IPS-NIHi11 (cell line): ENCODE results near the gene GCNT2.
A peak's percentile ranks its signal among the peaks of the same experiment; 100 is the strongest.
"Not testable (repeated sequence)": the region's sequence is repeated elsewhere in the genome, so short reads cannot be mapped to it uniquely, and the experiment has no call there.

Source experiments
- DNase-seq: peaks from one replicate; pipeline ENCODE4 v3.0.0; 2012; ENCODE audit warnings: mixed read lengths, low spot score

GCNT2 gene

GRCh38 chr6:10580570-10580969 lies 59.4 kb downstream of the GCNT2 start:
- DNase-seq, result no peak

DNA sequence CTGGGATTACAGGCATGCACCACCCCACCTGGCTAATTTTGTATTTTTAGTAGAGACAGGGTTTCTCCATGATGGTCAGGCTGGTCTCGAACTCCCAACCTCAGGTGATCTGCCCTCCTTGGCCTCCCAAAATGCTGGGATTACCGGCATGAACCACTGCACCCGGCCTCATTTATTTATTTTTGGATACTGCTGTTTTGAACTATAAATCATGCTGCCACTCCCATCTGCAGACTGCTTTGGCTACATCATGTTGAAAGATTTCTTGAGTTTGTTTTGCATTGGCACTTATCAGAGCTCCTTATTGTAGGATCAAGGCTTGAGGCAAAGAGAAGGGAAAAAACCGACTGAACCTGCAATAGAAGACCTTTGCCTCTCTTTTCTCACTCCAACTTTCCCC lies 60.3 kb downstream of the GCNT2 start:
- DNase-seq, result not testable (repeated sequence)

DNA sequence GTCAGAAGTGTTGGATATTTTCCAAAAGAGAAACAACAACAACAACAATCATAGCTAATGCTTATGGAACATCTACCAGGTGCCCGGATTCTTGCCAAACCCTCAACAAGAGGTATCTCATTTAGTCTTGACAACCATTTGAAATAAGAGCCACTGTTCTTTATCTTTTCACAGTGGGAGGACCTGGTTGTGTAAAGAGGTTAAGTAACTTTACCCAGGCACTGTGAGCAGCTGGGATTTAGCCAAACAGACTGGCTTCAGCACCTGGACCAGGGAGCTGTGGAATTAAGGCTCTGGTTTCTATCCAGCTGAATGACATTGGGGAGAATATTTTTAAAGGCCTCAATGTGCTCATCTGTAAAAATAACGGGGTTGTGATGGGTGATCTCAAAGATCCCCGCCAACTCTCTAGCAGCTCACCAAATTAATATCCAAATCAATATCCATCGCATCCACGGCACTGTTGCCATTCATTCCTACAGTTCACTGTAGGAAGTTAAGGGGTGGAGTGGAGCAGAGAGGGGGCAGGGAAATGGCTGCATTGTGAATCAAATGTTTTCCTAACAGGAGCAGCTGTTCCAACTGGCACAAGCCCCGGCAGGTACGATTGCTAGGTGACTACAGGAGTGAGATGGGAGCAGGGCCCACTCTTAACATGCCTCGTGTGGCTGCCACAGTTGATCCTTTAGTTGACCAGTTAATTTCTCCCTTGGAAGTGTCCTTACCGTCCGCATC lies 61.8 kb downstream of the GCNT2 start:
- DNase-seq, result peak; percentile 66

DNA sequence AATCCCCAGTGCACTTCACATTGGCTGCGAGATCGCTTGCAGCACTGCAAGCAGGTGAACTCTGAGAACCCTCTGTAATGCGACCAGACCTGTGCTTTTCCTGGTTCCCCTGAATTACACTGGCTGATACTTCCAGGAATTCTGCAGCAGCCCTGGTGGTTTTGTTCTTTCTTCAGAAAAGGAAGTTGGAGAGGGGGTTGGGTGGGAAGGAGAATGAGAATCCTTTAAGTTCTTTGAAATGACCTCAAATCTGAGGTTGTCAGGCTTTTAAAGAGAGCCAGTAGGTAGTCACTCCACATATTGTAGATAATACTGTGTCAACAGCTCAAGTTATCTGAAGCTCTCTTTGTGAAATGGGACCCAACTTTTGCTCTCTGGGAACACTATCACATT lies 62.4 kb downstream of the GCNT2 start:
- DNase-seq, result peak; percentile 41

GRCh38 chr6:10584607-10585006 lies 63.5 kb downstream of the GCNT2 start:
- no peak for DNase-seq

- DNase-seq, result peak; percentile 74
These were observed 64.2 kb downstream of the GCNT2 start for GRCh38 chr6:10585209-10585845.

GRCh38 chr6:10586302-10586701 lies 65.2 kb downstream of the GCNT2 start:
- DNase-seq, result no peak

DNA sequence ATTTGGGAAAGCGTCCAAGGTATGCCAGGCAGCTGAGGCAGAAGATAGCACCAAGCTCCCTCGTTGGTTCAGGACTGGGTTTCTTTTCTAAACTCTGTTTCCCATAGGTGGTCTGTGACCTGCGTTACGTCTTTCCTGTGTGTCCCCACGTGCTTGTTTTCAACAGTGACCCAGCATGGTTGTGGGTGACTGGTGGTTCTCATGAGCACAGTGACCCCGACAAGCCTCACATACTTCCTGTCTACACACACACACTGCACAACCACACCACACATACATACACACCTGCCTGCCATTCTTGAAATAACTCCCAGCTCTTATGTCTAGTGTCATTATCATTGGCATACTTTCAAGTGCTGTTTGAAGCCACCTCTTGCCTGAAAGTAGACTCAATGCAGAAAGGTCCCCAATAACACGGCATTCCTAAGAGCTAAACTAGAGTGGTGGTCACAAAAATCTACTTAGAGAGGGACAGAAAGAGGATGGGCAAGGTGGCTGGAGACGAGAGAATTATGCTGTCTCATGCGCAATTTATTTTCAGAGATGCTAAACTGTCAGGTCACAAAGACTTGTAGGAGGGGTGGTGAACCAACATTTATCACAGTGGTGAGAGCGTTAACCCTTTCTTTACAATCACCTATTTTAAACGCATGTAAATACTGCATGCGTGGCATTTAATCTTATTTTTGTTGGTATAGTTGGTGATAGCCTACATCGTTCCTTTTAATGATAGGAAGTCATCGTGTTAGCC lies 66.7 kb downstream of the GCNT2 start:
- DNase-seq, result no peak

DNA sequence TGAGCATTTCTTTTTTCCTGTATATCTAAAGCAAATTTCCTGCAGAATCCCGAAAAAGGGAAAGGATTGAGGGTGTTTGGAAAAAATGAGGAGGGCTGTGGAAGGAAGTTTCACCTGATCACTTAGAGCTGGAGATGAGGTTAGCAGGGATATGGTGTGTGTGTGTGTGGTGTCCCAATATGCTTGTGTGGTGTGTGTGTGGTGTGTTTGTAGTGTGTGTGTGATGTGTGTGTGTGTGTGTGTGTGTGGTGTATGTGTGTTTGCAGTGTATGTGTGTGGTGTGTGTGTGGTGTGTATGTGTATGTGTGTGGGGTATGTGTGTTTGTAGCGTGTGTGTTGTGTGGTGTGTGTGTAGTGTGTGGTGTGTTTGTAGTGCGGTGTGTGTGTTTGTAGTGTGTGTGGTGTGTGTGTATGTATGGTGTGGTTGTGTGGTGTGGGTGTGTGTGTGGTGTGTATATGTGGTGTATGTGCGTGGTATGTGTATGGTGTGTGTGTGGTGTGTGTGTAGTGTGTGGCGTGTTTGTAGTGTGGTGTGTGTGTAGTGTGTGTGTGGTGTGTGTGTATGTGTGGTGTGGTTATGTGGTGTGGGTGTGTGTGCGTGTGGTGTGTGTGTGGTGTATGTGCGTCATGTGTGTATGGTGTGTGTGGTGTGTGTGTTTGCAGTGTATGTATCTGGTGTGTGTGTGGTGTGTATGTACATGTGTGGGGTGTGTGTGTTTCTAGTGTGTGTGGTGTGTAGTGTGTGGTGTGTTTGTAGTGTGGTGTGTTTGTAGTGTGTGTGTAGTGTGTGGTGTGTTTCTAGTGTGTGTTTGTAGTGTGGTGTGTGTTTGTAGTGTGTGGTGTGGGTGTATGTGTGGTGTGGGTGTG lies 67.6 kb downstream of the GCNT2 start:
- DNase-seq, result no peak

- no peak for DNase-seq
These were observed 68.2 kb downstream of the GCNT2 start for GRCh38 chr6:10589429-10589727.

GRCh38 chr6:10589983-10590382 lies 68.8 kb downstream of the GCNT2 start:
- DNase-seq, result no peak

DNA sequence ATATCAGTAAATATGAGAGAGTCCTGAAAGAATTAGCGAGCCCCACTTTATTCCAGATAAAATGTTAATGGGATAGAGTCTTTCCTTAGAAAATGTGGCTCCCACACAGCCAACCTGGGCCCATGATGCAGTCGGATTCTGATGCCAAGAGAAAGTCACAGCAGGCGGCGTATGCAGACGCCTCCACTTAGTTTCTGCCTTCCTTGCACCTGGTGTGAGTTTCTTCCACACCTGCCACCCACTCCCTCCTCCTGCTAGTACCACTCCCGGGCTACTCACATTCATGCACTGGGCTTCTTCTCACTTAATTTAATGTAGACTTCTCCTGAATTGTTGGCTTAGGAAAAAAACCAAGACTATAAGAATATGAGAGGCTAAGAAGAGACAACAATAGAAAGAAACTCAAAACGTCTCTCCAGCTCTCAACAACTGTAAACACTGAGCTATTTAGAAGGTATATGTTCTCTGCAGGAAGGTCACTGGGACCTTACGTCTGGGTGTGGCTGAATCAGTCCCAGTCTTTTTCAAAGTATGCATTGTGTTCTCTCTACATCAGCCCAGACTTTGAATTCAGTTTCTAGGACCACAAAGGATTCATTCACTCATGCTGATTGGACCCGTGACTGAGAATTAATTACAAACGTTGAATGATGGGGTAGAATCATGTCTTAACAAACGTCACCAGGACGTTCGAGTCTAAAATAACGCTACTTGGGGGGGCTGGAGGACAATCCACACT lies 70.4 kb downstream of the GCNT2 start:
- no peak for DNase-seq

DNA sequence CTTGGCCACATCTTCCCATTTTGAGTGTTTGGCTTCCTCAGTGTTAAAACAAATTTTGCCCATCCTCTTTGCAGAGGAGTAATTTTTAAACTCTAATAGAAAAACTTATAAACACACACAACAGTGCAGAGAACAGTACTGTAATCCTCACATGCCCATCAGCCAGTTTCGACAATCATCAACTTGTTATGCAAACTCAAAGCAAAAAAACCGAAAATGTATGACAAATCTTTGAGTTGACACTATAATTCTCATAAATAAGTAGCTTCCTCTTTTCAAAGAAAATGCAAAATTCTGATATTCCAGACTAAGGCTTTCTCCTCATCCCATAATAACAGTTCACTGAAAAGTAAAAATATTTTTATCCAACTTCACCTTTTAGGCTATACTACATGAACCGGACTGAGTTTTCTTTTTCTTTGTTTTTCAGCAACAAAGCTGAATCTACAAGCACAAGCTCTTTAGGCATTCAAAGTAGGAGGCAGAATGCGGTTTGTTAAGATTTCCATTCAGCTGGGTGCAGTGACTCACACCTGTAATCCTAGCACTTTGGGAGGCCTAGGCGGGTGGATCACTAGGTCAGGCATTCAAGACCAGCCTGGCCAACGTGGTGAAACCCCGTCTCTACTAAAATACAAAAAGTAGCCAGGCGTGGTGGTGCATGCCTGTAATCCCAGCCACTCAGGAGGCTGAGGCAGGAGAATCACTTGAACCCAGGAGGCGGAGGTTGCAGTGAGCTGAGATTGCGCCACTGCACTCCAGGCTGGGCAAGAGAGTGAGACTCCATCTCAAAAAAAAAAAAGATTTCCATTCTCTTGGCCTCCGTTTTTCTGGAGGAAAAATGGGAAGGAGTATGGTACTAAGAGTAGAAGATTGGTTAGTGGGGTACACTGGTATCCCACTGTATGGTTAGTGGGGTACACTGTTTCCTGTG lies 74.8 kb downstream of the GCNT2 start:
- no peak for DNase-seq

- DNase-seq, result no peak
These were observed 76.4 kb downstream of the GCNT2 start for GRCh38 chr6:10597499-10598001.

DNA sequence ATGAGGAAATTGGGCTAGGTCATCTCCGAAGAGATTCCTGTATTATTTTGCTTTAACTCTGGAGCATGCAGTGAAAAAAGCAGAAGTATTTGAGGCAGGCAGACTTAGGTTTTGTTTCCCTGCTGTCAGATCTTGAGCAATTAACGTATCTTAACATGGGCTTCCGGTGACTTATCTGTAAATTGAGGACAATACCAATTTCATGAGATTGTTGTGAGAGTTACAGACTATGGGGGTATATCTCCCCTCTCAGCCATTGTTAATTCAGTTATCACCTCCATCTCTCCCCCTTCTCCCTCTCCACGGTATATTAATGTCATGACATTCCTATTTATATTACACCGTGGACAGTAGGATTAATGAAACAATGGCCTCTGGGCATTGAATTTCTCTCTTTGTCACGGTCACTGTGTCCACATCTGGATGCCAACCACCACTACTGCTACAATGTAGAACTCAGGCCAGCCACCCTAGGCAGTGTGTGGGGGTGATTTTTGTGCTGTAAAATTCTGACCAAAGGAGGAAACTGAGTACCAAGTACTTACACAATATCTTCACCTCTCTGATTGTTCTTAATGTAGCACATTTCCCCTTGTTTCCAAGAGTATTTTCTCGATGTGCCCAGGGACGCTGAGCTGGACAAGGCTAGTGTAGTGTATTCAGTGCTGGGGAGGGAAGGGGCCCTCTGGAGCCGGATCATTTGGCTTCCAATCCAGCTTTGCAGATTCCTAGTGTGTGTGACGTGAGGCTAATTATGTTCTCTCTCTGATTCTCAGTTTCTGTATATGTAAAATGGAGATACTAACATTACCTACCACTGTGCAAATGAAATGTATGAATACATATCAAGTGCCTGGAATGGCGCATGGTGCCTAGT lies 77.2 kb downstream of the GCNT2 start:
- DNase-seq, result no peak

- no peak for DNase-seq
These were observed 77.9 kb downstream of the GCNT2 start for GRCh38 chr6:10599046-10599445.

- DNase-seq, result not testable (repeated sequence)
These were observed 79.5 kb downstream of the GCNT2 start for GRCh38 chr6:10600681-10601080.

DNA sequence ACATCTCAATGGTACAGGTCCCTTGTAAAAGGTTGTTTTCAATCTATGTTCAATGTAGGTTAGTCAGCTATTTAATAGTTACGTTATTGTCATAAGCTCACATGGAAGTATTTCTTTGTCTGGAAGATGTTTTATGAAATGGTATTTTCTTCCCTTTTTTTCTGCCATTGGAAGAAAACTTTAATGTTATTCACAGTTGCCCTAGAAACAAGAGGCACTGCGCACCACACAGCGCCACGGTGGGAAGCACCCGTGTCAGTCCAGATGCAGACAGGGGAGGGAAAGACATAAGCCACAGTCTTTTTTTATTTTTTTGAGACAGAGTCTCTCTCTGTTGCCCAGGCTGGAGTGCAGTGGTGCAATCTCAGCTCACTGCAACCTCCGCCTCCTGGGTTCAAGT lies 82.1 kb downstream of the GCNT2 start:
- no peak for DNase-seq

GRCh38 chr6:10609038-10609437 lies 87.9 kb downstream of the GCNT2 start:
- DNase-seq, result no peak
